HG02943 (cell line): ENCODE data around the gene RAB31.
"Not testable (repeated sequence)": the region's sequence is repeated elsewhere in the genome, so short reads cannot be mapped to it uniquely, and the experiment has no call there.

Source experiments
- ATAC-seq: cut with Tn5 transposase; IDR thresholded peaks from one replicate; pipeline ENCODE4 v1.9.1; 2021; ENCODE audit warnings: mild to moderate bottlenecking, low read depth, moderate library complexity; ENCODE audit not compliant: unreplicated experiment

The RAB31 gene

GRCh38 chr18:9854801-9855676 lies 146.9 kb downstream of the RAB31 start:
- ATAC-seq: no peak

DNA sequence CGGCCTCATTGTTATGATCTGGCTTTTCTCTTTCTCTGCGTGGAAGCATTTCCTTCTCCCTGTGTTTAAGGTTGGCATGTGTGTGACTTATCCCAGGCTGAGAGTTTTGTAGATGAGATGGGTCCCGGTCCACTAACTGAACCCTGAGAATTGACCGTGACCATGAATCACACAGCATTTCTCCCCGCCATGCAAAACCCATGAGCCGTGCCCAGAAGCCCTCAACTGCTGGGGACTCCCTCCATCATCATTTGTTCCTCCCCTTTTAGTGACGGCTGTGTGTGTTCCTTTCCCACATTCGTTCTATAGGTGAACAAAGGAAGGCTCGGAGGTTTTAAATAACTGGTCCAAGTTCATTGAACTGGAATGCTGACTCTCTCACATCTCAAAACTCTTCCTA lies 147.6 kb downstream of the RAB31 start:
- no peak for ATAC-seq

GRCh38 chr18:9856092-9856491 lies 148.0 kb downstream of the RAB31 start:
- ATAC-seq: no peak

DNA sequence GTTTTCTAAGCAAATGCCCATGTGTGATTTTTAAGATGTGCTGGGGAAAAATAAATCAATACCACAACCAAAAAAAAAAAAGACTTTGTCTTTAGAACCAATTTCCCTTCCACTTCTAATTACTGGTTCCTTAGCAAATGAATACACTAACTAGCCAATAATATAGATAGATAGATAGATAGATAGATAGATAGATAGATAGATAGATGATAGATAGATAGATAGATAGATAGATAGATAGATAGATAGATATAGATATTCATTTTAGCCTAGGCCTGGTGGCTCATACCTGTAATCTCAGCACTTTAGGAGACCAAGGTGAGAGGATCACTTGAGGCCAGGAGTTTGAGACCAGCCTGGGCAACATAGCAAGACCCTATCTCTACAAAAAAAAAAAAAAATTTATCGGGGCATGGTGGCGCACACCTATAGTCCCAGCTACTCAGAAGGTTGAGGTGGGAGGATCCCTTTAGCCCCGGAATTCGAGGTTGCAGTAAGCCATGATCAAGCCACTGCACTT lies 149.4 kb downstream of the RAB31 start:
- ATAC-seq: not testable (repeated sequence)

DNA sequence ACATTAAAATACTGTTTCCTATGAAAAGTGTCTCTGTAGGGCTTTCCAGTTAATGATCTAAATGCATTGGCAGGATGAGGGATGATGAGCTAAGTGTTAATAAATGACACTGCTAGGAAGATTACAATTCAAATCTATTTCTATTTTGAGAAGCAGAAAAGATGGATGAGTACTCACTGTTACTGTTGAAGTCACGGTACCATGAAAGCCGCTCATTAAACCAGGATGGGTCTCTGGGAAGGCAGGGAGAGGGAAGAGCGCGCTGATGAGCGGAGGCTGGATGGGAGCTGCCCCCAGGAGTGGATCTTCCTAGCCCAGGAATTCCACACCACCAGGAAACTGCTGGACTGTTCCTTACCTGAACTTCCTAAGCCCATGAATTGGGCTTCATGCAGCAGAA lies 150.5 kb downstream of the RAB31 start:
- ATAC-seq: no peak

DNA sequence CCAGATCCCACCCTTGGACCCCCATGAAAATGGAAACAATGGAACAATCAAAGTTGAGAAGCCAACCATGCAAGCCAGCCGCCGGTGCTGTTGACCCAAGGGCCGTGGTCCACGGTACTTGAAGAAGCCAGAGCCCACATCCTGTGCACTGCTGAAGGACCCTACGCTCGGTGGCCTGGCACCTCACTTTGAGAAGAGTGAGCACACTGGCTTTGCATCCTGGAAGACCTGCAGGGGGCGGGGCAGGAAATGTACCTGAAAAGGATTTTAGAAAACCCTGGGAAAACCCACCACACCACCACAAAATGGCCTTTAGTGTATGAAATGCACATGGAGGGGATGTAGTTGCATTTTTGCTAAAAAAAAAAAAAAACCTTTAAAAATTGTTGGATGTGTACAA lies 151.1 kb downstream of the RAB31 start:
- ATAC-seq: no peak

GRCh38 chr18:9860682-9861081 lies 152.6 kb downstream of the RAB31 start:
- no peak for ATAC-seq

DNA sequence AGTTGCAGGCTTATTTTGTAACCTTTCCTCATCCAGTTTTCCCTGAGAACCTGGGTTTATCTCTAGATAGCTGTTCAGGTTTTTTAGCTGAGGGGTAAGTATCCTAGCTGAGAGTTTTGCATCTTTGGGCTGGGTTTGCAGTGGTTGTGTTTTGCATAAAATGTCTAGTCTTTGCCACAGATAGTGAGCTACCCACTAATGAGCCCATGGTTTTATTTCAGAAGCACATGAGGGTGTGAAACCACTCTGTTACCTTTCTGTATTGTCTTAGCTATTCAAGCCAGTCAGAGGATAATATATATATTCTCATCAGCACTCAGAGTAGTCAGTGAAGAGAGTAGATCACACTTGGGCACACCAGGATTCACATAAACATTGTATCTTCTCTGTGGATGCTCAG lies 153.1 kb downstream of the RAB31 start:
- ATAC-seq: peak; percentile 74

- peak; percentile 62 for ATAC-seq
Measured at GRCh38 chr18:9861933-9862332, 153.8 kb downstream of the RAB31 start.

DNA sequence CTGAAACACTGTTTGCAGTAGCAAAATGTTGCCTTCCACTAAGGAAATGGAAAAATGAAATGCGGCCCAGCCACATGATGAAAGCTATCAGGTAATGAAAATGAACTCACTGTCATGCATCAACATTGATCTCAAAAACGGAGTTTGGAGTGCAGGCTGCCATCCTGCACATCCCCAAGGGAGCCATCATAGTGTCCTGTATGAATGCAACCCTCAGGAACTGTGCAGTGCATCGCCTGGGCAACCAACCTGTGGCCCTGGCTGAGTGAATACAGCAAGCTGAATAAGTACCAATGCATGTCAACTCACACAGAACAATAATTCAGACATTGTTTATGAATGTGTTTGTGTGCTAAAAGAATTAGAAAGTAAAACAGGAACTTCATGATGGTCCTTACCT lies 154.6 kb downstream of the RAB31 start:
- ATAC-seq: no peak

GRCh38 chr18:9863282-9863681 lies 155.2 kb downstream of the RAB31 start:
- ATAC-seq: no peak

DNA sequence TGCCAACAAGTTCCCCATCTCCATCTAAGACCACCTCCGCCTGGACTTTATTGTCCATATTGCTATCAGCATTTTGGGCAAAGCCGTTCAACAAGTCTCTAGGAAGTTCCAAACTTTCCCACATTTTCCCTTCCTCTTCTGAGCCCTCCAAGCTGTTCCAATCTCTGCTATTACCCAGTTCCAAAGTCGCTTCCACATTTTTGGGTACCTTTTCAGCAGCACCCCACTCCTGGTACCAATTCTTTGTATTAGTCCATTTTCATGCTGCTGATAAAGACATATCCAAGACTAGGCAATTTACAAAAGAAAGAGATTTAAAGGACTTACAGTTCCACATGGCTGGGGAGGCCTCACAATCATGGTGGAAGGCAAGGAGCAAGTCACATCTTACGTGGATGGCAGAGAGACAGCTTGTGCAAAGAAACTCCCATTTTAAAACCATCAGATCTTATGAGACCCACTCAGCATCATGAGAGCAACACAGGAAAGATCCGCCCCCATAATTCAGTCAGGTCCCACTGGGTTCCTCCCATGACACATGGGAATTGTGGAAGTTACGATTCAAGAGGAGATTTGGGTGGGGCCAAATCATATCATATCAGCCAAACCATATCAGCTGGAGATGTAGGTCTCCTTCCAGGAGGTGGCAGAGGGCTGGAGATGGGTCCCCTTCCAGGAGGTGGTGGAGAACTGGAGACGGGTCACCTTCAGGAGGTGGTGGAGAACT lies 157.8 kb downstream of the RAB31 start:
- no peak for ATAC-seq

DNA sequence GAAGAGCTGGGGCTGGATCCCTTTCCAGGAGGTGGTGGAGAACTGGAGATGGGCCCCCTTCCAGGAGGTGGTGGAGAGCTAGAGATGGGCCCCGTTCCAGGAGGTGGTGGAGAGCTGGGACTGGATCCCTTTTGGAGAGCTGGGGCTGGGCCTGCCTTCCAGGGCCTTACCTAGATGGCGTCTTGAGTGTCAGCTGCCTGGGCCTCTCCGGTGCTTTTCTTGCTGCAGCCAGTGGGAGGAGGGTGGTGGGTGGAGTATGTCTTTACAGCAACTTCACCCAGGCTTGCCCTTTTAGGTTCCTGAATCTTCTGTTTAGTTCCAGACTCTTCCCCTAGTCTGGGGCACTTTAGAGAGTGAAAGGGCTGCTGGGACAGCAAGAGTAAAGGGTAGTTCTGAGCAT lies 158.5 kb downstream of the RAB31 start:
- ATAC-seq: no peak

DNA sequence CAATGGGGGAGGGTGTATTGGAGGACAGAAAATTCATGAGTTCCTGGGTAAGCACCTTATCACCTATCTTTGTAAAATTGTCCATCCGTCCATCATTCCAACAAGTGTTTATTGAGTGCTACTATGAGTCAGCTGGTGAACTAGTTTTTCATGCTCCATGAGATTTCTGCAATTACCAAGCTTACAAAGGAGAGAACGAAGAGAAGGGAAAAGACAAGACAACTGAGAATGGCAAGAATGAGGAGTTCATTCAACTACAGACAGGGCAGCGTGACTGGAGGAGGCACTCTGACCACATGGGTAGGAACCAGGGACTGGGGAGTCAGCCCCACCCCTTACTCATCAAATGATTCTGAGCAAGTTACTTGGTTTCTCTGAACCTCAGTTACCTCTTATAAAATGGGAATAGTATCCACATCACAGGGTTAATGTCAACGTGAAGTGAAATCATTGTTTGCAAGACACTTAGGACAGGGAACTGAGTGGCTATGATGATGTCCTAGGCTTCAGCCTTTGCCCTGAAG lies 159.0 kb downstream of the RAB31 start:
- ATAC-seq: no peak

DNA sequence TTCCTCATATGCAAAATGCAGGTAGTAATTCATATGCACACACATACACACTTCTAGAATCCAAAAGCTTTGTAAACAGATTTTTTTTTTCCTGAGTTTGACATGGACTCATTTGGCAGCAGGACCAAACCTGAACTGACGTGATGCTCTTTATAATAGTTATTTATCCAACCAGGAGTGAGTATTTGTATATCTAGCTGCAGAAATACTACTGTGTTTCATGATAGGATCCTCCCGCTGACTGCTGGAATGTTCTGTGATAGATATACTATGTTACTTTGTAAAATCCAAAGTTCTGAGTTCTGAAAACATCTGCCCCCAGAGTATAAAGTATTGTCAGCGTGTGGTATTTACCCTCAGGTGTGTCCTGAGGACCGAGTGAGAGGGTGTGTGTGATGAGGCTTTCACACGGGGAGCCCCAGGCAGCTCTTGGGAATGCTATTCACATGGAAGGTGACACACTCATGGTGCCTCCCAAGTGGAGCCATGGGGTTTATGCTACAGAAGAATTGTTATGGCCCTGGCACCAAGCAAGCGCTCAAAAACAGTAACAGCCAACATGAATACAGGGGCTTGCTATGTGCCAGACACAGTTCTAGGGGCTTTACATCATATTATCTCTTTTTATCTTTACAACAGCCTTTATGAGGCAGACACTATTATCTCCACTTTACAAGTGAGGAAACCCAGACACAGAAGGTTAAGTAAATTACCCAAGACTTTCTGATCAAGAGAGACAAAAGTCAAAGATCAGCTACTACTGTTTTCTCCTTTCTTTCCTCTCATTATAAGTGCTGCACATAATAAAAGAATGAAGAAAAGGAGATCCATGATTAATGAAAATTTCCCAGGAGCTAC lies 161.0 kb downstream of the RAB31 start:
- no peak for ATAC-seq

DNA sequence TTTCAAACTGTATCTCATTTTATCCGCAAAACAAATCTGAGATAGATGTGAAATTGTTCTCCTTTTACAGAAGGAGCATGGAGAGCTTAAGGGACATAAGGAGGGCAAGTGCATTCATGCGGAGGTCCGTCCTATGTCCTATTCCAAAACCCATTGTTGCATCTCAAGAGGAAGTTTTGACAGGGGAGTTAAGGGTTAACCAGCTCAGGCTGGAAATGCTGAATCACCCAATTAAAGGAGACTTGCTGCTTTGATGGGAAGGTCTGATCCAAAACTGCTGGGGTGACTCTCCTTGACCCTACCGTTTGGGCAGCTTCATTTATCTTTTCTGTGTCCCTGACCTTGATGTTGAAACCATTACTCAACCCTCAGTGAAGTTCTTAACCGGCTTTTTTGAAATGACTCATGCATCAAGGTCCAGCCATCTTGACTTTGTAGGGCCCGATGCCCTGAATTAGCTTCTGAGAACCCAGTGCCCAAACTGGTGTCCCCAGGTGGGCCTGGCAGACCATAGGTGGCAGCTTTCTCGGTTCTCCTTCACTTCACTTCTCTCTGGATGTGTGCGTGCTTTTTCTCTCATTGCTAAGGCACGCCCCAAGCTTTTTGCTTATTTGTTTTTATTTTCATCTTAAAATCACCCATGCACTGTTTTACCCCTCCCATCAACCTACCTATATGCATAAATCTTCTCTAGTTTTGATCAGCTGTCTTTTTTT lies 161.8 kb downstream of the RAB31 start:
- peak; percentile 66 for ATAC-seq

DNA sequence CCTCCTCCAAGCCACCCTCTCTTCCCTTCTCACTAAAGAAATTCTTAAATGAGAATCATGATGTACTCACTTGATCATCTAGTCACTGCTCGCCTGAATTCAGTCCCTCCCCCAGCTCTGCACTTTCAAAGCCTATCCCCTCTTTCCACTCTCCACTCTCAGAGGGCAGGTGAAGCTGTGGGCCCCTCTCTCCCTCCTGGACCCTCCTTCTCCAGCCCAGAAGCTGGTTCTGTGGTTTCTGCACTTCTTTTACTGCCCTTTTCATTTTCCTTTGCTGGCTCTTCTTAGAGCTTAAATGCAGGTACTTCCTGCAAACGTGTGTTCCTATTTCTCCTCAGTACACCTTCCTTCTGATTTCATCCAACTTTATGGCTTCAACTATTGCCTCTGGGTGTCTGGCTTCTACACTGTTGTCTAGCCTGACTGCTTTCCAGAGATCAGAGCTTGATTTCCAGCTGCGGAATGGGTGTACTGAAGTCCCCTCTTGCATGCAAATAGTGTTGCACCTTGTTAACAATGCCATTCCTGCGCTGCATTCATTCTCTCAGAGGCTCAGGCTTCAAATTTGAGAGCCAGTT lies 162.4 kb downstream of the RAB31 start:
- peak; percentile 22 for ATAC-seq

DNA sequence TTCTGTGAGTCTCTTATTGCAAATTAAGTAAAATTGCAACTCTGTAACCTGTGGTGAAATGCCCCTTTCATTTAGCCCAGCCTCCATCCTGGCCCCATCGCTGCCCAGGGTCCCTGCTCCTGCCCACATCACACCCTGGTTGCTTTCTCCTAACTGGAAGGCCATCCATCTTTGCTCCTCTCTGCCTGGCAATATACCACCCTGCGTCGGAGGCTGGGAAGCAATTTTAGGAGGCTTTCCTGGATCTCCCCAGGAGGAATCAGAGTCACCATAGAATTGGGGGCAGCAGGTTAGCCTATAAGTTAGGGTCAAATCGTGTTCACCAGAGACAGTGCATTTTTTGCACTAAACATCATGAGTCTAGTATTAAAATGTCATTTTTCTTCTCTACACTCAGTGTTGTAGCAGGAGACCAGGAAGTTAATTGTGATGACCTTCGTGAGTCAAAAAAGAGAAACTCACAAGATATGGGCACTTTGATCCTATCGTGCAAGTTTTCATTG lies 163.2 kb downstream of the RAB31 start:
- ATAC-seq: no peak

GRCh38 chr18:9872823-9873222 lies 164.7 kb downstream of the RAB31 start:
- no peak for ATAC-seq
